Skeletal muscle tissue (tissue), 4 donors: ENCODE measurements around the gene GCGR. TPM values are rescaled to one million over a fixed set of nuclear protein-coding genes. Genes with fewer than 3 reads are reported as not detected.
A peak's percentile ranks its signal among the peaks of the same experiment; 100 is the strongest.

Source experiments
- H3K27ac ChIP-seq: one replicate; pipeline ENCODE4 v1.7.0; 2013; ENCODE audit warnings: mild to moderate bottlenecking, low read depth, low read length, inconsistent platforms
- H3K27me3 ChIP-seq, 3 donors: one replicate each; pipeline ENCODE4 v1.7.0; 2013; ENCODE audit warnings: low read length in 3 of 3; ENCODE audit not compliant: control insufficient read depth in 3 of 3, insufficient read depth in 3 of 3
- H3K36me3 ChIP-seq, 3 donors: one replicate each; pipeline ENCODE4 v1.7.0; 2013; ENCODE audit warnings: low read length in 3 of 3; ENCODE audit not compliant: control insufficient read depth in 3 of 3, insufficient read depth in 3 of 3
- H3K4me1 ChIP-seq, 3 donors: one replicate each; pipeline ENCODE4 v1.7.0; 2013; ENCODE audit warnings: low read length in 3 of 3, mild to moderate bottlenecking in 3 of 3; ENCODE audit not compliant: control insufficient read depth in 3 of 3, insufficient read depth in 3 of 3
- H3K4me3 ChIP-seq, 3 donors: one replicate each; pipeline ENCODE4 v1.7.0; 2013; ENCODE audit warnings: low read length in 3 of 3
- H3K9ac ChIP-seq, 3 donors: one replicate each; pipeline ENCODE4 v1.7.0; 2013; ENCODE audit warnings: low read length in 3 of 3, mild to moderate bottlenecking in 3 of 3, moderate library complexity in 2 of 3, low read depth in 1 of 3
- H3K9me3 ChIP-seq, 3 donors: one replicate each; pipeline ENCODE4 v1.7.0; 2013; ENCODE audit warnings: low read length in 3 of 3; ENCODE audit not compliant: control insufficient read depth in 3 of 3
- total RNA-seq: library from RNA; depleted of rRNA; stranded (reverse); fragments of >200 nt; gene quantifications from one replicate; pipeline ENCODE4 v1.2.3, GENCODE V29; 2014
- donor health status: Osteomylitis.

The GCGR gene
- total RNA-seq, 1 donor from 2014 or later: not detected

DNA sequence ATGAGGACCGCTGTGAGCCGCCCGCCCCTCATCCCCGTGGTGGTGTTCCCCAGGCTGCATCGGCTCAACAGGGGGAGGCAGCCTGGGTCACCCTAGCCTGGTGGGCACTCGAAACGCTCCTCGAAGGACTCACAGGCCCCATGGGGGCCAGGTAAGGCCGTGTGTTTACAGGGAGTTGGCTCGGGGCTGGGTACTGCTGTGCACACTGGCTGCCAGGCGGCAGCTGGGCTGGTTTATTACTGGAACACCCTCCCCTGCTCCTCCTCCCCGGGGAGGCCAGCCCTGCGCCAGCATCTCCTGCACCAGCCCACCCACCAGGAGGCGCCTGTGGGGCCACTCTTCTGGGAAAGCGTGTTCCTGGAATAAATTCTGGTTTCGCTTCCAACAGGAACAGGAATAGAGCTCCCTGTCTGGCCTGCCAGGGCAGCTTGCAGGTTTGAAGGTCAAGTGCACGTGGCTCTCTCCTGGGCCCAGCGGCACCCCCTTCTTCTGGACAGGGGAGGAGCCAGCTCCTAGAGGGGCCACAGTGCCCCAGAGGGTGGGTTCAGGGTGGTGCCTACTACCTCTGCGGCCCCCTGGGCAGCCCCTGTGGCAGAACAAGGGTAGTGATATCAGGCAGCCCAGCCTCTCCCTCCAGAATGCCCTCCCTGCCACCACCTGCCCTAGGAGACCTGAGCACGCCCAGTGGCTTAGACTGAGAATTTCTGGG is 17.8 kb downstream of the GCGR start:
- Histone ChIP-seq H3K27me3 (peaks cover 0 to 8% (median 4%) of the 10 kb centered on the region in 3 donors), H3K36me3 (peaks cover 0 to 3% (median 0%) of the 10 kb centered on the region in 3 donors), H3K9me3 (no peaks in the 10 kb centered on the region), H3K9ac (peak overlapping the region; percentile 55 to 78 (median 63)), H3K4me3 (peak overlapping the region in 2 of 3 donors; percentile 15 to 52), H3K27ac (peak overlapping the region; percentile 85), H3K4me1 (peaks cover 30 to 50% (median 41%) of the 10 kb centered on the region in 3 donors)

GRCh38 chr17:81822312-81822637 is 18.3 kb downstream of the GCGR start:
- peaks cover 30 to 50% (median 41%) of the 10 kb centered on the region in 3 donors for H3K4me1 ChIP-seq
- H3K9me3 ChIP-seq: no peaks in the 10 kb centered on the region
- peak overlapping the region; percentile 85 for H3K27ac ChIP-seq
- H3K4me3 ChIP-seq: peak overlapping the region in 1 of 3 donors; percentile 41
- peaks cover 0 to 3% (median 0%) of the 10 kb centered on the region in 3 donors for H3K36me3 ChIP-seq
- peak overlapping the region; percentile 55 to 75 (median 63) for H3K9ac ChIP-seq
- peaks cover 0 to 8% (median 4%) of the 10 kb centered on the region in 3 donors for H3K27me3 ChIP-seq

- H3K9ac ChIP-seq: peak overlapping the region in 1 of 3 donors; percentile 75
- H3K27me3 ChIP-seq: peaks cover 0 to 4% (median 4%) of the 10 kb centered on the region in 3 donors
- no peaks in the 10 kb centered on the region for H3K9me3 ChIP-seq
- peaks cover 0 to 3% (median 0%) of the 10 kb centered on the region in 3 donors for H3K36me3 ChIP-seq
- H3K4me3 ChIP-seq: no peak overlapping the region
- H3K4me1 ChIP-seq: peaks cover 30 to 50% (median 41%) of the 10 kb centered on the region in 3 donors
- H3K27ac ChIP-seq: peak overlapping the region; percentile 85
Measured at GRCh38 chr17:81822996-81823819, 19.3 kb downstream of the GCGR start.

- H3K36me3 ChIP-seq: peaks cover 0 to 3% (median 0%) of the 10 kb centered on the region in 3 donors
- no peak overlapping the region for H3K9ac ChIP-seq
- H3K4me3 ChIP-seq: no peak overlapping the region
- peaks cover 30 to 55% (median 41%) of the 10 kb centered on the region in 3 donors for H3K4me1 ChIP-seq
- no peak overlapping the region for H3K27ac ChIP-seq
- H3K27me3 ChIP-seq: peaks cover 0 to 4% (median 4%) of the 10 kb centered on the region in 3 donors
- no peaks in the 10 kb centered on the region for H3K9me3 ChIP-seq
Measured at GRCh38 chr17:81823820-81824550, 20.0 kb downstream of the GCGR start.

GRCh38 chr17:81824595-81824994 is 20.6 kb downstream of the GCGR start:
- Histone ChIP-seq H3K27ac (peak overlapping the region; percentile 49), H3K36me3 (peaks cover 0 to 3% (median 0%) of the 10 kb centered on the region in 3 donors), H3K4me3 (no peak overlapping the region), H3K9me3 (no peaks in the 10 kb centered on the region), H3K9ac (peak overlapping the region in 1 of 3 donors; percentile 54), H3K27me3 (no peaks in the 10 kb centered on the region), H3K4me1 (peaks cover 31 to 55% (median 41%) of the 10 kb centered on the region in 3 donors)

DNA sequence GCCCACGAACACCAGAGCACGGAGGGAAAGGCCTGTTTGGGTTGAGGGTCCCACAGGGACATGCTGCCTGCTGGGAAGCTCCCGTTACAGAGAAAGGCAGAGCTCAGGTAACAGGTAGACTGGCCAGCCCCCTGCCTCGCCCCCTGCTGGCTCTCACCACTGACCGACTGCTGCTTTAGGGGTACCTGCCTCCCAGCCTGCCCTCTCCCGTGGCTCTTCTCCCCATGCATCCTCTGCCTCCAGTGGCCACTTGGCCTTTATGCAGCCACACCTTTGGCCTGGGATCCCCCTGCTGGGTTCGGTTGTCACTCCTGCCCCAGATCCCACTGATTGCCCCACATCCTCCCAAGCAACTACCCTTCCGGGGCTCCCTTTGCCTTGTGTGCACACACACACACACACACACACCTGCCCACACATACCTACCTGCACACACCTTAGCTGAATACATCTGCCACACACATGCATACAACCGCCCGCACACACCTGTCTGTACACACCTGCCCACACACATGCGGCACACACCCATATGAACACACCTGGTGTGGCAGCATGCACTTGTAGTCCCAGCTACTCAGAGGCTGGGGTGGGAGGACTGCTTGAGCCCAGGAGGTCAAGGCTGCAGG is 22.0 kb downstream of the GCGR start:
- Histone ChIP-seq H3K9me3 (no peaks in the 10 kb centered on the region), H3K27ac (peak overlapping the region; percentile 49)

GRCh38 chr17:81828656-81829055 is 24.7 kb downstream of the GCGR start:
- no peak overlapping the region for H3K4me3 ChIP-seq
- H3K9ac ChIP-seq: peak overlapping the region in 1 of 3 donors; percentile 33
- peak overlapping the region; percentile 37 for H3K27ac ChIP-seq
- H3K27me3 ChIP-seq: no peaks in the 10 kb centered on the region
- H3K36me3 ChIP-seq: peaks cover under 1 to 3% (median 2%) of the 10 kb centered on the region in 3 donors
- H3K4me1 ChIP-seq: peaks cover 29 to 52% (median 35%) of the 10 kb centered on the region in 3 donors
- H3K9me3 ChIP-seq: no peaks in the 10 kb centered on the region

More for the DNA sequence above, 22.0 kb downstream of the GCGR start:
- Histone ChIP-seq H3K27me3 (no peaks in the 10 kb centered on the region), H3K36me3 (peaks cover 0 to 3% (median 0%) of the 10 kb centered on the region in 3 donors), H3K4me1 (peaks cover 36 to 62% (median 41%) of the 10 kb centered on the region in 3 donors), H3K9ac (peak overlapping the region in 1 of 3 donors; percentile 54), H3K4me3 (no peak overlapping the region)

DNA sequence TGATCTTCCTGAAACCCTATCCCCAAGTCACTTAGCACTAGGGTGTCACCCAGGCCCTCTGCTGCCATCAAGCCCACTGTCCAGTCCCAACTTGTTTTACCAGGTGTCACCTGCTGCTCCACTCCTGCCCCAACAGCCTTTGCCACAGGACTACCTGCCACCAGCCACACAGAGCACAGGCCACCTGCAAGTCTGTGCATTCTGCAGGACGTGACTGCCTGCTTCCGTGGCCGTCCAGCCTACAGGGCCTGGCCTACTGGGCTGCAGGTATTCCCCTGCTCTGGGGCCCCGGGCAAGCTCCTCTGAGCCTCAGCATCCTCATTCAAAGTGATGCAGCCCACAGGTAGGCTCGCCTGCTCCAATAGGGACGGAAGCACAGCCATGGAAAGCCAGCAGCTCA is 25.9 kb downstream of the GCGR start:
- Histone ChIP-seq H3K9me3 (no peaks in the 10 kb centered on the region), H3K4me1 (peaks cover 29 to 48% (median 35%) of the 10 kb centered on the region in 3 donors), H3K27ac (peak overlapping the region; percentile 8), H3K9ac (peak overlapping the region in 2 of 3 donors; percentile 3 to 43), H3K4me3 (no peak overlapping the region), H3K36me3 (peaks cover 0 to 11% (median 5%) of the 10 kb centered on the region in 3 donors), H3K27me3 (no peaks in the 10 kb centered on the region)

DNA sequence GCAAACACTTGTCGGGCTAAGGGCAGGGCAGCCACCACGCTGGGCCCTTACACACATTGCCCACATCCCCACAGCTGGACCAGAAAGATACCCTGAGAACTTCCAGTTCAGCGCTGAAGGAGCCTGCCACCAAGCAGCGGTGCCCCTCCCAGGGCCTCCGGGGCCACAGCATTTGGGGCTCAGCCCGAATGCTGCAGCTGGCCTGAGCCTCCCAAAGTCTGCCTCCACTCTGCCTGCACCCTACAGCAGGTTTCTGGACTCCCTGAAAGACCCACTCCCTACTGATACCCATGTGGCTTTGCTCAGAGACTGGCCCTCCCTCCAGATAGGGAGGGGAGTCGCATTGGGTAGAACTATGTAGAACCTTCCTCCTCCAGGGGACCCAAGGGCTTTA is 27.6 kb downstream of the GCGR start:
- H3K4me3 ChIP-seq: peak overlapping the region in 1 of 3 donors; percentile 17
- peak overlapping the region; percentile 75 to 91 (median 88) for H3K9ac ChIP-seq
- no peaks in the 10 kb centered on the region for H3K27me3 ChIP-seq
- H3K27ac ChIP-seq: peak overlapping the region; percentile 95
- no peaks in the 10 kb centered on the region for H3K9me3 ChIP-seq
- H3K4me1 ChIP-seq: peaks cover 26 to 47% (median 27%) of the 10 kb centered on the region in 3 donors
- H3K36me3 ChIP-seq: peaks cover 0 to 11% (median 5%) of the 10 kb centered on the region in 3 donors
